Pancreas (tissue), 10 donors: ENCODE measurements around the gene SLC34A2. TPM values are rescaled to one million over a fixed set of nuclear protein-coding genes. Genes with fewer than 3 reads are reported as not detected.

Experiments
- ATAC-seq, 4 donors: fragments of 200-7000 bp; cut with Tn5 transposase; one replicate each; pipeline versions ENCODE4 v1.8.0 to v1.9.1; 2020; ENCODE audit warnings: mild to moderate bottlenecking in 4 of 4, moderate library complexity in 4 of 4
- DNase-seq, 6 donors: peaks; one replicate each; pipeline ENCODE4 v3.0.0-alpha.2; 2020
- FAIRE-seq: peaks from 2 replicates; lab custom pipeline; 2012; peaks lifted over from hg19 to GRCh38; lab: Jason Lieb, UNC
- H3K27ac ChIP-seq, 4 donors: fragments of 200-600 bp; sonication (generic); 1 replicate in 3 of 4; 2 replicates in 1 of 4; pipeline versions ENCODE4 v1.5.0 to v1.8.0; 2020
- H3K27me3 ChIP-seq, 4 donors: fragments of 200-600 bp; one replicate each; pipeline ENCODE4 v1.8.0; 2021
- H3K36me3 ChIP-seq, 3 donors: fragments of 200-600 bp; sonication (generic) in 1 of 3; one replicate each; pipeline versions ENCODE4 v1.5.0 to v1.8.0; 2020 to 2021
- H3K4me1 ChIP-seq, 3 donors: fragments of 200-600 bp; one replicate each; pipeline ENCODE4 v1.8.0; 2021
- H3K4me3 ChIP-seq, 4 donors: fragments of 200-600 bp; sonication (generic) in 2 of 4; one replicate each; pipeline versions ENCODE4 v1.5.0 to v1.8.0; 2020 to 2021
- H3K9me3 ChIP-seq, 4 donors: fragments of 200-600 bp; one replicate each; pipeline ENCODE4 v1.8.0; 2021
- CTCF ChIP-seq, 4 donors: fragments of 200-600 bp; sonication (generic) in 3 of 4; IDR thresholded peaks; one replicate each; pipeline versions ENCODE4 v1.5.0 to v1.8.0; 2021; ENCODE audit warnings: antibody characterized with exemption in 4 of 4
- WGBS, 2 donors: extraction: QIAGEN DNeasy Blood & Tissue Kit; methylation state at CpG; one replicate each; pipeline ENCODE4 v1.1.7; 2013; 5-methylcytosine and 5-hydroxymethylcytosine counted together
- intact Hi-C, 3 donors: fragments of 100-400 bp; cut with DNase I; formaldehyde crosslinking; loops; one replicate each; pipeline versions ENCODE4 v1.11.1 to v1.14.2; 2022
- polyA plus RNA-seq, 2 donors: library from polyadenylated mRNA; stranded (reverse); fragments of 200-250 nt; gene quantifications; one replicate each; pipeline ENCODE4 v1.2.3, GENCODE V29; 2013
- total RNA-seq, 6 donors: library from RNA; stranded (reverse); fragmentation: NEBNext Ultra II Directional in 4 of 6; extraction: Animal tissue kit (Norgen Biotek cat#: 25700) in 4 of 6; gene quantifications; one replicate each; pipeline versions ENCODE4 v1.2.1 to v1.2.4, GENCODE V29; 2021 to 2023
- donor health status: healthy with polysubstance abuse.
- donor health status: DM: no; HTN: no; CAD: no; lungs with moderate emphysema.
- donor health status: DM: no; HTN: no; CAD: no.
- donor health status: control.
- donor health status: control.
- donor health status: Bipolar disorder and iron deficiency.
- donor health status: DM: yes; HTN: yes; CAD: no.
- donor health status: DM: no; HTN: no; CAD: no.
- donor health status: DM: no; HTN: no; CAD: no.
- donor health status: DM: yes; HTN: yes; CAD: no.

The SLC34A2 gene
- total and polyA plus RNA-seq, 8 donors: 3.9 to 21.1 (median 7.3) TPM

- Histone ChIP-seq H3K4me1 (no peaks in the 10 kb centered on the region), H3K36me3 (peaks cover 0 to 11% (median 0%) of the 10 kb centered on the region in 3 donors), H3K27ac (no peak overlapping the region), H3K4me3 (no peak overlapping the region), H3K27me3 (no peaks in the 10 kb centered on the region), H3K9me3 (no peaks in the 10 kb centered on the region)
- DNase-seq (no peak), FAIRE-seq (no peak), ATAC-seq (no peak)
- 78 to 80% methylated on average over 15 of the region's 15 CpGs for WGBS, 2 donors
- intact Hi-C loops: no loop called here
- no peak for TF ChIP-seq CTCF (IDR thresholded peaks at IDR 0.05)
Observed at GRCh38 chr4:25667931-25668557, 12.4 kb downstream of the SLC34A2 start.

- Histone ChIP-seq H3K4me3 (no peak overlapping the region), H3K27me3 (no peaks in the 10 kb centered on the region), H3K9me3 (no peaks in the 10 kb centered on the region), H3K4me1 (no peaks in the 10 kb centered on the region), H3K27ac (no peak overlapping the region), H3K36me3 (peaks cover 0 to 11% (median 0%) of the 10 kb centered on the region in 3 donors)
- ATAC-seq (no peak), DNase-seq (no peak), FAIRE-seq (no peak)
- no peak for TF ChIP-seq CTCF (IDR thresholded peaks at IDR 0.05)
- intact Hi-C loops: no loop called here
- WGBS, 2 donors: 69 to 82% methylated on average over 4 of the region's 4 CpGs
Observed at GRCh38 chr4:25670991-25671390, 15.3 kb downstream of the SLC34A2 start.

GRCh38 chr4:25672756-25673155 is 17.1 kb downstream of the SLC34A2 start:
- 78 to 83% methylated on average over 5 of the region's 5 CpGs for WGBS, 2 donors
- Histone ChIP-seq H3K27me3 (no peaks in the 10 kb centered on the region), H3K27ac (no peak overlapping the region), H3K9me3 (no peaks in the 10 kb centered on the region), H3K4me1 (no peaks in the 10 kb centered on the region), H3K36me3 (peaks cover 0 to 4% (median 0%) of the 10 kb centered on the region in 3 donors), H3K4me3 (no peak overlapping the region)
- intact Hi-C loops: no loop called here
- ATAC-seq: no peak
- FAIRE-seq: no peak
- no peak for TF ChIP-seq CTCF (IDR thresholded peaks at IDR 0.05)
- DNase-seq: no peak

GRCh38 chr4:25674386-25674785 is 18.7 kb downstream of the SLC34A2 start:
- no peaks in the 10 kb centered on the region for H3K4me1 ChIP-seq
- no peaks in the 10 kb centered on the region for H3K9me3 ChIP-seq
- H3K36me3 ChIP-seq: no peaks in the 10 kb centered on the region
- DNase-seq: no peak
- no peaks in the 10 kb centered on the region for H3K27me3 ChIP-seq
- WGBS, 2 donors: 75 to 87% methylated on average over 10 of the region's 10 CpGs
- no peak overlapping the region for H3K4me3 ChIP-seq
- H3K27ac ChIP-seq: no peak overlapping the region
- FAIRE-seq: no peak
- intact Hi-C loops: no loop called here
- TF ChIP-seq CTCF (IDR thresholded peaks at IDR 0.05): no peak
- no peak for ATAC-seq

GRCh38 chr4:25676221-25676620 is 20.6 kb downstream of the SLC34A2 start:
- H3K4me3 ChIP-seq: no peak overlapping the region
- H3K4me1 ChIP-seq: no peaks in the 10 kb centered on the region
- no peak for TF ChIP-seq CTCF (IDR thresholded peaks at IDR 0.05)
- no peaks in the 10 kb centered on the region for H3K9me3 ChIP-seq
- 90 to 95% methylated on average over 27 to 30 of the region's 30 CpGs for WGBS, 2 donors
- no peaks in the 10 kb centered on the region for H3K36me3 ChIP-seq
- intact Hi-C loops: no loop called here
- ATAC-seq (no peak), FAIRE-seq (no peak), DNase-seq (no peak)
- H3K27ac ChIP-seq: no peak overlapping the region
- H3K27me3 ChIP-seq: no peaks in the 10 kb centered on the region
